ENCODE data around the gene TRAK1.
"Not testable (repeated sequence)": the region's sequence is repeated elsewhere in the genome, so short reads cannot be mapped to it uniquely, and the experiment has no call there.

Gene TRAK1

DNA sequence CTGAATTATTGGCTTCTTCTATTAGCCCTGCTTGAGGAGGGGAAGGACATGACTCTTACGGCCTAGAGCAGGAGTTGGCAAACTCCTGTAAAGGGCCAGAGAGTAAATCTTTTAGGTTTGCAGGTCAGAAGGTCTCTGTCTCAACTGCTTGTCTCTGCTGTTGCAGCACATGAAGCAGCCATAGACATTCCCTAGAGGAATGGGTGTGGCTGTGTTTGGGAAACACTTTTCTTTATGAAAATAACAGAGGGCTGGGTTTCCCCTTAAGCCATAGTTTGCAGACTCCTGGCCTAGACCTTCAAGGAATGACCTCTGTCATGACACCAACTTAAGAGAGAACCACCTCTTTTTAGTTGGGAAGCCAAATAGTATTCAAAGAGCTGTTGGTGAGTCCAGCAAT lies 10.3 kb downstream of the TRAK1 start:
- no peak for DNase-seq (ENCODE audit: low read depth in 1 of 2, low spot score in 1 of 2)
- Histone ChIP-seq H3K27me3 (ENCODE audit: insufficient read depth, poor library complexity, severe bottlenecking) (no peaks in the 10 kb centered on the region), H3K27ac (replicated peaks) (no peak overlapping the region), H3K4me3 (replicated peaks; ENCODE audit: insufficient read depth, low read length) (no peak overlapping the region)
- TF ChIP-seq POLR2AphosphoS5 (IDR thresholded peaks at IDR 0.05; ENCODE audit: low read depth) (no peak), GABPA (IDR thresholded peaks at IDR 0.05; ENCODE audit: low read depth) (no peak), SPI1 (IDR thresholded peaks at IDR 0.05; ENCODE audit: borderline replicate concordance, low read depth) (no peak)
- TF ChIP-seq, protein P1, sequence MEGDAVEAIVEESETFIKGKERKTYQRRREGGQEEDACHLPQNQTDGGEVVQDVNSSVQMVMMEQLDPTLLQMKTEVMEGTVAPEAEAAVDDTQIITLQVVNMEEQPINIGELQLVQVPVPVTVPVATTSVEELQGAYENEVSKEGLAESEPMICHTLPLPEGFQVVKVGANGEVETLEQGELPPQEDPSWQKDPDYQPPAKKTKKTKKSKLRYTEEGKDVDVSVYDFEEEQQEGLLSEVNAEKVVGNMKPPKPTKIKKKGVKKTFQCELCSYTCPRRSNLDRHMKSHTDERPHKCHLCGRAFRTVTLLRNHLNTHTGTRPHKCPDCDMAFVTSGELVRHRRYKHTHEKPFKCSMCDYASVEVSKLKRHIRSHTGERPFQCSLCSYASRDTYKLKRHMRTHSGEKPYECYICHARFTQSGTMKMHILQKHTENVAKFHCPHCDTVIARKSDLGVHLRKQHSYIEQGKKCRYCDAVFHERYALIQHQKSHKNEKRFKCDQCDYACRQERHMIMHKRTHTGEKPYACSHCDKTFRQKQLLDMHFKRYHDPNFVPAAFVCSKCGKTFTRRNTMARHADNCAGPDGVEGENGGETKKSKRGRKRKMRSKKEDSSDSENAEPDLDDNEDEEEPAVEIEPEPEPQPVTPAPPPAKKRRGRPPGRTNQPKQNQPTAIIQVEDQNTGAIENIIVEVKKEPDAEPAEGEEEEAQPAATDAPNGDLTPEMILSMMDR (IDR thresholded peaks at IDR 0.05; ENCODE audit: insufficient read depth, low read length): no peak
- TF ChIP-seq, protein P2, sequence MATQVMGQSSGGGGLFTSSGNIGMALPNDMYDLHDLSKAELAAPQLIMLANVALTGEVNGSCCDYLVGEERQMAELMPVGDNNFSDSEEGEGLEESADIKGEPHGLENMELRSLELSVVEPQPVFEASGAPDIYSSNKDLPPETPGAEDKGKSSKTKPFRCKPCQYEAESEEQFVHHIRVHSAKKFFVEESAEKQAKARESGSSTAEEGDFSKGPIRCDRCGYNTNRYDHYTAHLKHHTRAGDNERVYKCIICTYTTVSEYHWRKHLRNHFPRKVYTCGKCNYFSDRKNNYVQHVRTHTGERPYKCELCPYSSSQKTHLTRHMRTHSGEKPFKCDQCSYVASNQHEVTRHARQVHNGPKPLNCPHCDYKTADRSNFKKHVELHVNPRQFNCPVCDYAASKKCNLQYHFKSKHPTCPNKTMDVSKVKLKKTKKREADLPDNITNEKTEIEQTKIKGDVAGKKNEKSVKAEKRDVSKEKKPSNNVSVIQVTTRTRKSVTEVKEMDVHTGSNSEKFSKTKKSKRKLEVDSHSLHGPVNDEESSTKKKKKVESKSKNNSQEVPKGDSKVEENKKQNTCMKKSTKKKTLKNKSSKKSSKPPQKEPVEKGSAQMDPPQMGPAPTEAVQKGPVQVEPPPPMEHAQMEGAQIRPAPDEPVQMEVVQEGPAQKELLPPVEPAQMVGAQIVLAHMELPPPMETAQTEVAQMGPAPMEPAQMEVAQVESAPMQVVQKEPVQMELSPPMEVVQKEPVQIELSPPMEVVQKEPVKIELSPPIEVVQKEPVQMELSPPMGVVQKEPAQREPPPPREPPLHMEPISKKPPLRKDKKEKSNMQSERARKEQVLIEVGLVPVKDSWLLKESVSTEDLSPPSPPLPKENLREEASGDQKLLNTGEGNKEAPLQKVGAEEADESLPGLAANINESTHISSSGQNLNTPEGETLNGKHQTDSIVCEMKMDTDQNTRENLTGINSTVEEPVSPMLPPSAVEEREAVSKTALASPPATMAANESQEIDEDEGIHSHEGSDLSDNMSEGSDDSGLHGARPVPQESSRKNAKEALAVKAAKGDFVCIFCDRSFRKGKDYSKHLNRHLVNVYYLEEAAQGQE (IDR thresholded peaks at IDR 0.05; ENCODE audit: insufficient replicate concordance, low read depth): no peak

GRCh38 chr3:42102571-42102970 lies 11.4 kb downstream of the TRAK1 start:
- H3K27ac ChIP-seq (replicated peaks): no peak overlapping the region
- TF ChIP-seq GABPA (IDR thresholded peaks at IDR 0.05; ENCODE audit: low read depth) (no peak), SPI1 (IDR thresholded peaks at IDR 0.05; ENCODE audit: borderline replicate concordance, low read depth) (no peak), POLR2AphosphoS5 (IDR thresholded peaks at IDR 0.05; ENCODE audit: low read depth) (no peak)
- TF ChIP-seq, protein P2 (IDR thresholded peaks at IDR 0.05; ENCODE audit: insufficient replicate concordance, low read depth): no peak
- TF ChIP-seq, protein P1 (IDR thresholded peaks at IDR 0.05; ENCODE audit: insufficient read depth, low read length): no peak
- no peaks in the 10 kb centered on the region for H3K27me3 ChIP-seq (ENCODE audit: insufficient read depth, poor library complexity, severe bottlenecking)
- no peak overlapping the region for H3K4me3 ChIP-seq (replicated peaks; ENCODE audit: insufficient read depth, low read length)
- no peak for DNase-seq (ENCODE audit: low read depth in 1 of 2, low spot score in 1 of 2)

DNA sequence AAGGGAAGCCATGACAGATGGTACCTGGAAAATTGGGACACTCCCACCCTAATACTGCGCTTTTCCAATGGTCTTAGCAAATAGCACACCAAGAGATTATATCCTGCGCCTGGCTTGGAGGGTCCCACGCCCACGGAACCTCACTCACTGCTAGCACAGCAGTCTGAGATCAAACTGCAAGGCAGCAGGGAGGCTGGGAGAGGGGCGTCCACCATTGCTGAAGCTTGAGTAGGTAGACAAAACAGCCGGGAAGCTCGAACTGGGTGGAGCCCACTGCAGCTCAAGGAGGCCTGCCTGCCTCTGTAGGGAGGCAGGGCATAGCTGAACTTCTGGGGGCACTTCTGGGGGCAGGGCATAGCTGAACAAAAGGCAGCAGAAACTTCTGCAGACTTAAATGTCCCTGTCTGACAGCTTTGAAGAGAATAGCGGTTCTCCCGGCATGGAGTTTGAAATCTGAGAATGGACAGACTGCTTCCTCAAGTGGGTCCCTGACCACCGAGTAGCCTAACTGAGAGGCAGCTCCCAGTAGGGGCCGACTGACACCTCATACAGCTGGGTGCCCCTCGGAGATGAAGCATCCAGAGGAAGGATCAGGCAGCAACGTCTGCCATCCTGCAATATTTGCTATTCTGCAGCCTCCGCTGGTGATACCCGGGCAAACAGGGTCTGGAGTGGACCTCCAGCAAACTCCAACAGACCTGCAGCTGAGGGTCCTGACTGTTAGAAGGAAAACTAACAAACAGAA lies 12.9 kb downstream of the TRAK1 start:
- not testable (repeated sequence) for DNase-seq (ENCODE audit: low read depth in 1 of 2, low spot score in 1 of 2); H3K27ac ChIP-seq (replicated peaks); H3K27me3 ChIP-seq (ENCODE audit: insufficient read depth, poor library complexity, severe bottlenecking); H3K4me3 ChIP-seq (replicated peaks; ENCODE audit: insufficient read depth, low read length)

DNA sequence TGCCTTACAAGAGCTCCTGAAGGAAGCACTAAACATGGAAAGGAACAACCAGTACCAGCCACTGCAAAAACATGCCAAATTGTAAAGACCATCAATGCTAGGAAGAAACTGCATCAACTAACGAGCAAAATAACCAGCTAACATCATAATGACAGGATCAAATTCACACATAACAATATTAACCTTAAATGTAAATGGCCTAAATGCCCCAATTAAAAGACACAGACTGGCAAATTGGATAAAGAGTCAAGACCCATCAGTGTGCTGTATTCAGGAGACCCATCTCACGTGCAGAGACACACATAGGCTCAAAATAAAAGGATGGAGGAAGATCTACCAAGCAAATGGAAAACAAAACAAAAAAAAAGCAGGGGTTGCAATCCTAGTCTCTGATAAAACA lies 14.8 kb downstream of the TRAK1 start:
- not testable (repeated sequence) for H3K27ac ChIP-seq (replicated peaks); H3K27me3 ChIP-seq (ENCODE audit: insufficient read depth, poor library complexity, severe bottlenecking); DNase-seq (ENCODE audit: low read depth in 1 of 2, low spot score in 1 of 2); H3K4me3 ChIP-seq (replicated peaks; ENCODE audit: insufficient read depth, low read length)

- no peak overlapping the region for H3K4me3 ChIP-seq (replicated peaks; ENCODE audit: insufficient read depth, low read length)
- DNase-seq (ENCODE audit: low read depth in 1 of 2, low spot score in 1 of 2): no peak
- H3K27me3 ChIP-seq (ENCODE audit: insufficient read depth, poor library complexity, severe bottlenecking): no peaks in the 10 kb centered on the region
- H3K27ac ChIP-seq (replicated peaks): no peak overlapping the region
- TF ChIP-seq, protein P2 (IDR thresholded peaks at IDR 0.05; ENCODE audit: insufficient replicate concordance, low read depth): no peak
- TF ChIP-seq SPI1 (IDR thresholded peaks at IDR 0.05; ENCODE audit: borderline replicate concordance, low read depth): no peak
- TF ChIP-seq, protein P1 (IDR thresholded peaks at IDR 0.05; ENCODE audit: insufficient read depth, low read length): no peak
- TF ChIP-seq GABPA (IDR thresholded peaks at IDR 0.05; ENCODE audit: low read depth): no peak
- TF ChIP-seq POLR2AphosphoS5 (IDR thresholded peaks at IDR 0.05; ENCODE audit: low read depth): no peak
Measured at GRCh38 chr3:42106646-42107045, 15.5 kb downstream of the TRAK1 start.
